ENCODE measurements around the gene GLRX3. TPM values are rescaled to one million over a fixed set of nuclear protein-coding genes. Genes with fewer than 3 reads are reported as not detected.

The GLRX3 gene
- total and polyA plus RNA-seq, 2 of the 13 experiments (the other 11 are each of a cell fraction or from before 2014, with no cell fraction given), result 91.4 to 135 TPM

DNA sequence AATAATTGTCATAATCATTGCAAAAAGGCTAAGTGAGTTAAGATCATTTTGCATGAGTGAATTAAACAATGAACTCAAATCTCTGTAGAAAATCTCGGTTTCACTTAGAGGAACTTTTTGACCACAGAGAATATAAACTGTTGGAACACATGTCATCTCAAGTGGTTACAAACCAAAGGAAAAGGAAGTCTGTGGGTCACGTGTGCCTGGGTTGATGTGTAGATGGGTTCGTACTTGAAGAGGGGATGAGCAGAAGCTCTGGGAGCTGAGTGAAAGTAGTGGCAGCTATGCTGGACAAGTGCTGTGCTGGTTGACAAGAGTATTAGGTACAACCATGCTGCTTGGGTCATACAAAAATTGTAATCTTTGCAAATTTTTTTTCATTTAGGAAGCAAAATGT lies 35.0 kb downstream of the GLRX3 start (continued):
- TF ChIP-seq, protein P1, sequence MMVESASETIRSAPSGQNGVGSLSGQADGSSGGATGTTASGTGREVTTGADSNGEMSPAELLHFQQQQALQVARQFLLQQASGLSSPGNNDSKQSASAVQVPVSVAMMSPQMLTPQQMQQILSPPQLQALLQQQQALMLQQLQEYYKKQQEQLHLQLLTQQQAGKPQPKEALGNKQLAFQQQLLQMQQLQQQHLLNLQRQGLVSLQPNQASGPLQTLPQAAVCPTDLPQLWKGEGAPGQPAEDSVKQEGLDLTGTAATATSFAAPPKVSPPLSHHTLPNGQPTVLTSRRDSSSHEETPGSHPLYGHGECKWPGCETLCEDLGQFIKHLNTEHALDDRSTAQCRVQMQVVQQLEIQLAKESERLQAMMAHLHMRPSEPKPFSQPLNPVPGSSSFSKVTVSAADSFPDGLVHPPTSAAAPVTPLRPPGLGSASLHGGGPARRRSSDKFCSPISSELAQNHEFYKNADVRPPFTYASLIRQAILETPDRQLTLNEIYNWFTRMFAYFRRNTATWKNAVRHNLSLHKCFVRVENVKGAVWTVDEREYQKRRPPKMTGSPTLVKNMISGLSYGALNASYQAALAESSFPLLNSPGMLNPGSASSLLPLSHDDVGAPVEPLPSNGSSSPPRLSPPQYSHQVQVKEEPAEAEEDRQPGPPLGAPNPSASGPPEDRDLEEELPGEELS (CRISPR knock-in tag; IDR thresholded peaks at IDR 0.05), result no peak
- no peak for TF ChIP-seq ZBTB38 (CRISPR knock-in tag; IDR thresholded peaks at IDR 0.05)
- no peak for TF ChIP-seq ZNF446 (CRISPR knock-in tag; IDR thresholded peaks at IDR 0.05)
- TF ChIP-seq NR1H2 (CRISPR knock-in tag; IDR thresholded peaks at IDR 0.05; ENCODE audit: borderline replicate concordance, low read depth), result no peak
- TF ChIP-seq NR2F6 (IDR thresholded peaks at IDR 0.05), result no peak
- TF ChIP-seq NR2F6 (CRISPR knock-in tag; IDR thresholded peaks at IDR 0.05), result no peak
- no peak for TF ChIP-seq ZNF713 (CRISPR knock-in tag; IDR thresholded peaks at IDR 0.05)
- no peak for TF ChIP-seq ZNF709 (CRISPR knock-in tag; IDR thresholded peaks at IDR 0.05)
- TF ChIP-seq, protein P2, sequence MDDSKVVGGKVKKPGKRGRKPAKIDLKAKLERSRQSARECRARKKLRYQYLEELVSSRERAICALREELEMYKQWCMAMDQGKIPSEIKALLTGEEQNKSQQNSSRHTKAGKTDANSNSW (CRISPR knock-in tag; IDR thresholded peaks at IDR 0.05; ENCODE audit: borderline replicate concordance), result no peak
- no peak for TF ChIP-seq SATB2 (CRISPR knock-in tag; IDR thresholded peaks at IDR 0.05)
- TF ChIP-seq TEAD2 (CRISPR knock-in tag; IDR thresholded peaks at IDR 0.05), result no peak
- TF ChIP-seq HDAC1 (CRISPR knock-in tag; IDR thresholded peaks at IDR 0.05), result no peak
- TF ChIP-seq POLR2A (IDR thresholded peaks at IDR 0.05; ENCODE audit: insufficient read depth in 1 of 2, low read depth in 2 of 2, low read length in 2 of 2), result no peak

DNA sequence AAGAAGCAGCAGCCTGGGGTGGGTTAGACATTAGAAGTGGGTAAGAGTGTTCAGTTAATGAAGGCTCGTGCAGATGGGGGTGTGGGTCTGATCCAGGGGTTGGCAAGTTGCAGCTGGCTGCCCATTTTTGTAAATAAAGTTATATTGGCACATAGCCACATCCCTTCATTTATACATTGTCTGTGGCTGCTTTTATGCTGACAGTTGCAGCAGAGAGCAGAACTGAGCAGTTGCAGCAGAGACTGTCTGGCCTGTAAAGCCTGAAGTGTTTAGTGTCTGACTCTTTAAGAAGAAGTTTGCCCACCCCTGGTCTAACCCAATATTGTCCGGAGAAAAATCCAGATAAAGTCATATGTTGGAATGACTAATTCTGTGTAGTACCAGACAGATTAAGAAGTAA lies 38.1 kb downstream of the GLRX3 start:
- POLR2A ChIA-PET, result no interaction called here
- BruUV-seq (replicated peaks), result no TSS peak
- no peaks in the 10 kb centered on the region; the same call in 1 of the 2 replicates for H4K20me1 ChIP-seq (ENCODE audit: insufficient read depth, low read length)
- 90% methylated on average over 2 of the region's 2 CpGs for WGBS (ENCODE audit: low lambda C conversion rate)
- intact Hi-C loops (cut with micrococcal nuclease; ENCODE audit: unreplicated experiment) (no loop called here), in situ Hi-C loops (cut with HindIII; ENCODE audit: extremely low pct_ligation_motif_present, low pct_unique_long_range_greater_than_20kb) (no loop called here)
- FAIRE-seq (no peak), ATAC-seq (no peak), DNase-seq (ENCODE audit: low spot score) (no peak)
- H3K27ac ChIP-seq (ENCODE audit: extremely low read length, insufficient read depth, low read length), result no peak overlapping the region
- H3K27me3 ChIP-seq (ENCODE audit: control insufficient read depth in 1 of 2, insufficient read depth in 2 of 2, low read length in 2 of 2), result no peaks in the 10 kb centered on the region
- H3K4me3 ChIP-seq (replicated peaks in 1 of 3; ENCODE audit: insufficient read depth in 1 of 3, low read depth in 2 of 3, low read length in 3 of 3), result no peak overlapping the region
- no peaks in the 10 kb centered on the region for H3K4me1 ChIP-seq (ENCODE audit: insufficient read depth, low read length)
- H3K9ac ChIP-seq (ENCODE audit: insufficient read depth, low read depth, low read length), result no peak overlapping the region
- CTCF ChIA-PET (ENCODE audit: low intra/inter-chr PET ratio, low total read pairs), result no interaction called here
- H2AFZ ChIP-seq (ENCODE audit: low read length), result no peak overlapping the region
- peaks cover 9 to 68% of the 10 kb centered on the region in 2 experiments for H3K36me3 ChIP-seq (replicated peaks in 1 of 2; ENCODE audit: control insufficient read depth in 1 of 2, insufficient read depth in 2 of 2, low read length in 2 of 2)
- H3K4me2 ChIP-seq (ENCODE audit: low read depth, low read length), result no peak overlapping the region
- H3K9me3 ChIP-seq (ENCODE audit: low read length), result no peaks in the 10 kb centered on the region
- H3K79me2 ChIP-seq (ENCODE audit: insufficient read depth, low read length), result peaks cover 3% of the 10 kb centered on the region
- TF ChIP-seq NCOA1 (CRISPR knock-in tag; IDR thresholded peaks at IDR 0.05), result no peak
- TF ChIP-seq REPIN1 (CRISPR knock-in tag; IDR thresholded peaks at IDR 0.05; ENCODE audit: borderline replicate concordance, low read depth), result no peak
- TF ChIP-seq, protein P3, sequence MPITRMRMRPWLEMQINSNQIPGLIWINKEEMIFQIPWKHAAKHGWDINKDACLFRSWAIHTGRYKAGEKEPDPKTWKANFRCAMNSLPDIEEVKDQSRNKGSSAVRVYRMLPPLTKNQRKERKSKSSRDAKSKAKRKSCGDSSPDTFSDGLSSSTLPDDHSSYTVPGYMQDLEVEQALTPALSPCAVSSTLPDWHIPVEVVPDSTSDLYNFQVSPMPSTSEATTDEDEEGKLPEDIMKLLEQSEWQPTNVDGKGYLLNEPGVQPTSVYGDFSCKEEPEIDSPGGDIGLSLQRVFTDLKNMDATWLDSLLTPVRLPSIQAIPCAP (CRISPR knock-in tag; IDR thresholded peaks at IDR 0.05; ENCODE audit: low read depth), result no peak
- TF ChIP-seq KDM4B (CRISPR knock-in tag; IDR thresholded peaks at IDR 0.05), result no peak
- TF ChIP-seq, protein P4, sequence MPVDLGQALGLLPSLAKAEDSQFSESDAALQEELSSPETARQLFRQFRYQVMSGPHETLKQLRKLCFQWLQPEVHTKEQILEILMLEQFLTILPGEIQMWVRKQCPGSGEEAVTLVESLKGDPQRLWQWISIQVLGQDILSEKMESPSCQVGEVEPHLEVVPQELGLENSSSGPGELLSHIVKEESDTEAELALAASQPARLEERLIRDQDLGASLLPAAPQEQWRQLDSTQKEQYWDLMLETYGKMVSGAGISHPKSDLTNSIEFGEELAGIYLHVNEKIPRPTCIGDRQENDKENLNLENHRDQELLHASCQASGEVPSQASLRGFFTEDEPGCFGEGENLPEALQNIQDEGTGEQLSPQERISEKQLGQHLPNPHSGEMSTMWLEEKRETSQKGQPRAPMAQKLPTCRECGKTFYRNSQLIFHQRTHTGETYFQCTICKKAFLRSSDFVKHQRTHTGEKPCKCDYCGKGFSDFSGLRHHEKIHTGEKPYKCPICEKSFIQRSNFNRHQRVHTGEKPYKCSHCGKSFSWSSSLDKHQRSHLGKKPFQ (CRISPR knock-in tag; IDR thresholded peaks at IDR 0.05; ENCODE audit: insufficient replicate concordance), result no peak
- TF ChIP-seq, protein P5, sequence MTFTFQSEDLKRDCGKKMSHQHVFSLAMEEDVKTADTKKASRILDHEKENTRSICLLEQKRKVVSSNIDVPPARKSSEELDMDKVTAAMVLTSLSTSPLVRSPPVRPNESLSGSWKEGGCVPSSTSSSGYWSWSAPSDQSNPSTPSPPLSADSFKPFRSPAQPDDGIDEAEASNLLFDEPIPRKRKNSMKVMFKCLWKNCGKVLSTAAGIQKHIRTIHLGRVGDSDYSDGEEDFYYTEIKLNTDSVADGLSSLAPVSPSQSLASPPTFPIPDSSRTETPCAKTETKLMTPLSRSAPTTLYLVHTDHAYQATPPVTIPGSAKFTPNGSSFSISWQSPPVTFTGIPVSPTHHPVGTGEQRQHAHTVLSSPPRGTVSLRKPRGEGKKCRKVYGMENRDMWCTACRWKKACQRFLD (CRISPR knock-in tag; IDR thresholded peaks at IDR 0.05; ENCODE audit: borderline replicate concordance), result no peak
- no peak for TF ChIP-seq ATF1 (CRISPR knock-in tag; IDR thresholded peaks at IDR 0.05)
- no peak for TF ChIP-seq MAZ (IDR thresholded peaks at IDR 0.05; ENCODE audit: borderline replicate concordance, low read depth, low read length)
- TF ChIP-seq MAZ (CRISPR knock-in tag; IDR thresholded peaks at IDR 0.05; ENCODE audit: low read depth), result no peak

Measured in HepG2 (cell line).